Measurements from ENCODE around the gene ASH1L. TPM values are rescaled to one million over a fixed set of nuclear protein-coding genes. Genes with fewer than 3 reads are reported as not detected.
"Not testable (repeated sequence)": the region's sequence is repeated elsewhere in the genome, so short reads cannot be mapped to it uniquely, and the experiment has no call there.

ASH1L gene
- total RNA-seq, 1 donor from 2014 or later = 45.2 TPM

DNA sequence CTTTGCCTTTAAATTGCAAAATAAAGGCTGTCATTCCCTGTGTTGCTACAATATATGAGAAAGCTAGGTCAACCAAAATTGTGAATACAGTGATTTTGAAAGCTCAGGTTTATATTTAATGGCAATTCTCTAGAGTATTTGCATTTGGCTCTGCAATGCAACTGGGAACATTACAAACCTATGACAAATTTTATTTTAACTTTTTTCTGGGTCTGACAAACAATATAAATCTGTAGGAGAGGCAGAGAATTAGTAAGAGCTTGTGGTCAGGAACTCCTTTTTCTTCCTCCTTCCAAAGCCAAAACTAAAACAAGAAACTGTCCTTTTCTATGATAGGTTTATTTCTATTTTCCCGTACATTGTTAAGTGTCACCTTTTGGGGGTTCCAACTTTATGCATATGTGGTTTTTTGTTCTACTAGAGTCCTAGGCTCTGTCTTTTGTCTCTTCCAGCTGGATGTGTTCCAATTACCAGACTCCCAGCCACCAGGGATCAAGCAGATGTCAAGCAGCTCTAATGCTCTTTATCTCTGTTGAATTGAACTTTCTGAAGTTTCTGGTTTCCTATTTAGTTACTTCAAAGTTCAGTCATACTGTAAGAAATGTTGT, 106.9 kb downstream of the ASH1L start:
- intact Hi-C loops (cut with micrococcal nuclease) = no loop called here

DNA sequence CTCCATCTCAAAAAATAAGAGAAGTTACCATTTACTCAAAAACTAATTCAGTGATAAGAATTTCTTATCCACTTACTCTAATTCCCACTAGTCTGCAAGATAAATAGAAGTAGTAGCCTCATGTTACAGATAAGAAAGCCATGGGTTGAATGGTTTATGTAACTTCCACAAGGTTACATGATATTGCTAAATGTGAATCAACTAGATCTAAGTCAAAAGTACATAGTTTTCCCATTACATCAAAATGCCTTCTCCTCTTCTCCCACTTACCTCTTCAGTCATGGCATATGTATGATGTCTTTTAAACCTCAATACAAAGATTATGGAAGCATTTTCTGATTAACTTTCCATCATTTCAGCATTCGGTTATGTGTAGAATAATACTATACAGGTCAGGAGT, 108.5 kb downstream of the ASH1L start:
- intact Hi-C loops (cut with micrococcal nuclease) = no loop called here

- intact Hi-C loops (cut with micrococcal nuclease) = no loop called here
Observed at GRCh38 chr1:155453141-155453540, 109.5 kb downstream of the ASH1L start.

DNA sequence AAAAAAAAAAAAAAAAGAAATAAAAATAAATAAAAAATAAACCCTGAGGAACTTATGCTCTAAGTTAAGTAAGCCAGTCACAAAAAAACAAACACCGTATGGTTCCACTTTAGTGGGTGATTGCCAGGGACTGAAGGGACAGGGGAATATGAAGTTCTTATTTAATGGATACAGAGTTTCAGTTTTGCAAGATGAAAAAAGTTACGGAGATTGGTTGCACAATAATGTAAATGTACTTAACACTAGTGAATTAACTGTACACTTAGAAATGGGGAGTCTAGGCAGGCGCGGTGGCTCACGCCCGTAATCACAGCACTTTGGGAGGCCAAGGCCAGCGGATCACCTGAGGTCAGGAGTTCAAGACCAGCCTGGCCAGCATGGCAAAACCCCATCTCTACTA, 111.4 kb downstream of the ASH1L start:
- intact Hi-C loops (cut with micrococcal nuclease) = no loop called here

DNA sequence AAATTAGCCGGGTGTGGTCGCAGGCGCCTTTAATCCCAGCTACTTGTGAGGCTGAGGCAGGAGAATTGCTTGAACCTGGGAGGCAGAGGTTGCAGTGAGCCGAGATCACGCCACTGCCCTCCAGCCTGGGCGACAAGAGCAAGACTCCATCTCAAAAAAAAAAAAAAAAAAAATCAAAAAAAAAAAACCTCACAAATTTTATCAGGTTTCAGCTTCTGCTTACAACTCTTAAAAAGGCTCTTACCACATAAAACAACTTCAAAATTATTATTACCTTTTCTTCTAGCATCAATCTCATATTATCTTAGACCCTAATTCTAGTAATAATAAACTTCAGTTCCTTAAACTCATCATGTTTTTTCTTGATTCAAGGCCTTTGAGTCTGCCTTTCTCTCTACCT, 120.2 kb downstream of the ASH1L start:
- intact Hi-C loops (cut with micrococcal nuclease) = not testable (repeated sequence)

- intact Hi-C loops (cut with micrococcal nuclease) = no loop called here
Observed at GRCh38 chr1:155437405-155437804, 125.2 kb downstream of the ASH1L start.

GRCh38 chr1:155433831-155434389, 128.7 kb downstream of the ASH1L start:
- intact Hi-C loops (cut with micrococcal nuclease) = not testable (repeated sequence)

- intact Hi-C loops (cut with micrococcal nuclease) = not testable (repeated sequence)
Observed at GRCh38 chr1:155433128-155433830, 129.3 kb downstream of the ASH1L start.

DNA sequence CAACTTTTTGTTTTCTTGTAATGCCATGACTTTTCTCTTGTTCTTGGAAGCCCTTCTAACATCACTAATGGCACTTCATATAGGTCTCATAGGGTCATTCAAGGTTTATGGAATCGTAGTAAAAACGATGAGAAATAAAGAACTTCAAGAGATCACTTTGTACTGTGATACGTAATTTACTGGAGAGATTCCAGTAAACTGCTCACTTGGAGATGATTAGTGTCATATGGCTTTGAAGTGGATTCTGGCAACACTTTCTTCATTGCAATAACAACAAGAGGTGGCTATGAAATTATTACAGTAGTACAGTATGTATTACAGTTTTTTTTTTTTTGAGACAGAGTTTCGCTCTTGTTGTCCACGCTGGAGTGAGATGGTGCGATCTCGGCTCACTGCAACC, 138.5 kb downstream of the ASH1L start:
- intact Hi-C loops (cut with micrococcal nuclease) = no loop called here

DNA sequence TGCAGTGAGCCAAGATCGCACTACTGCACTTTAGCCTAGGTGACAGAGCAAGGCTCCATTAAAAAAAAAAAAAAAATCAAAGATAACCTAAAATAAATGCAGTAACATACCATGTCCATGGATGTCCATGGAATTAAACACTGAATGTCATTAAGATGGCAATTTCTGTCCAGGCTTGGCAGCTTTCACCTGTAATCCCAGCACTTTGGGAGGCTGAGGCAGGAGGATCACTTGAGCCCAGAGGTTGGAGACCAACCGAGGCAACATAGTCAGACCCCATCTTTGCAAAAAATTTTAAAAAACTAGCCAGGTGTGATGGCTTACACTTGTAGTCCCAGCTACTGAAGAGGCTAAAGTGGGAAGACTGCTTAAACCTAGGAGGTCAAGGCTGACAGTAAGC, 141.8 kb downstream of the ASH1L start:
- intact Hi-C loops (cut with micrococcal nuclease) = no loop called here

DNA sequence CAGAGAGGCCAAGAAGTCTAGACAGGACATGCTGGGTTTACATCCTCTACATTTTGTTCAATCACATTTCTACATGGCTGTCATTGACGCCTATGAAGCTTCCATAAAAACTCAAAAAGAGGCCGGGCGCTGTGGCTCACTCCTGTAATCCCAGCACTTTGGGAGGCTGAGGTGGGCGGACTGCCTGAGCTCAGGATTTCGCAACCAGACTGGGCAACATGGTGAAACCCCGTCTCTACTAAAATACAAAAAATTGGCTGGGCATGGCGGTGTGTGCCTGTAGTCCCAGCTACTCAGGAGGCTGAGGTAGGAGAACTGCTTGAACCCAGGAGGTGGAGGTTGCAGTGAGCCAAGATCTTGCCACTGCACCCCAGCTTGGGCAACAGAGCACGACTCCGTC, 150.8 kb downstream of the ASH1L start:
- intact Hi-C loops (cut with micrococcal nuclease) = not testable (repeated sequence)

DNA sequence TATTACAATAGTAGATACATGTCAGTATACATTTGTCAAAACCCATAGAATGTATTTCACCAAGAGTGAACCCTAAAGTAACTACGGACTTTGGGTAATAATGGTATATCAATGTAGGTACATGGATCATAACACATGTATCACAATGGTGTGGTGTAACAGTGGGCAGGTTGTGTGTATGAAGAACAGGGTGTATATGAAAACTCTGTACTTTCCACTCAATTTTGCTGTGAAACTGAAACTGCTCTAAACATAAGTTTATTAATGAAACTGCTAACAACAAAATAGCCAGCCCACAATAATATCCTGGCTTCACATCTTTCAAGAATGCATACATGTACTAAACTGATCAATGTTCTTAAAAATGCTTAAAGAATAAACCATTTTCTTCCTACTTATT, 151.7 kb downstream of the ASH1L start:
- intact Hi-C loops (cut with micrococcal nuclease) = no loop called here

GRCh38 chr1:155396874-155397476, 165.6 kb downstream of the ASH1L start:
- intact Hi-C loops (cut with micrococcal nuclease) = no loop called here

DNA sequence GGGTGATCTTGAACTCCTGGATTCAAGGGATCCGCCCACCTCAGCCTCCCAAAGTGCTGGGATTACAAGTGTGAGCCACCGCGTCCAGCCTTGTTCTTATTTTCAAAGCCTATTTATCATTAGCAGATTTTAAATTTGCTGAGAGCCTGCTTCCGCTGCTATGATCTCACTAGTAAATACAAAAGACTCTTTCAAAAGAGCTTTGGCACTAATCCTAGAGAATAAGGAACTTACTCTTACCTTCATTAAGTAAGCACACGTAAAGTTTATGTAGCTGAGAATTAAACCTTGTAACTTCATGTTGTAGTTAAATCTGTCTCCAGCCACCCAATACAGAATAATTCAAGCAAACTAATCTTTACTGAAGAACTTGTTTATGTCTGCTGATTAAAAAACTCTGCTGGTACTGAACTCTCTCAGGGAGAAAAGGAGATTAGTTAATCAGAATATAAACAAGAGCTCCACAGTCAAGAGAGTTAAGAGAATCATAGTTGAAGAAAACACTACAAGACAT, 169.6 kb downstream of the ASH1L start:
- intact Hi-C loops (cut with micrococcal nuclease) = no loop called here

- intact Hi-C loops (cut with micrococcal nuclease) = no loop called here
Observed at GRCh38 chr1:155389826-155390225, 172.8 kb downstream of the ASH1L start.

DNA sequence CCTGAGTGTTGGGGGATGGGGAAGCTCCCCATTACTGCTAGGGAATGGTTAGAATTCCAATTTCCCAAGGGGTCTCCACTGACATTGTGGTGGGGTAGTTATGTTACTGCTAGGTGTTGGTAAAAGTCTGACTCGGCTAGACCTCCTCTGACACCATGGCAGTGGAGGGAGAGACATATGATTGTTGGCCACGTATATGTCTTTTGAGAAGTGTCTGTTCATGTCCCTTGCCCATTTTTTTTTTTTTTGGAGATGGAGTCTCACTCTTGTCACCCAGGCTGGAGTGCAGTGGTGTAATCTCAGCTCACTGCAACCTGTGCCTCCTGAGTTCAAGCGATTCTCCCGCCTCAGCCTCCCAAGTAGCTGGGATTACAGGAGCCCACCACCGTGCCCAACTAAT, 176.8 kb downstream of the ASH1L start:
- intact Hi-C loops (cut with micrococcal nuclease) = not testable (repeated sequence)

- intact Hi-C loops (cut with micrococcal nuclease) = no loop called here
Observed at GRCh38 chr1:155383406-155383805, 179.2 kb downstream of the ASH1L start.

DNA sequence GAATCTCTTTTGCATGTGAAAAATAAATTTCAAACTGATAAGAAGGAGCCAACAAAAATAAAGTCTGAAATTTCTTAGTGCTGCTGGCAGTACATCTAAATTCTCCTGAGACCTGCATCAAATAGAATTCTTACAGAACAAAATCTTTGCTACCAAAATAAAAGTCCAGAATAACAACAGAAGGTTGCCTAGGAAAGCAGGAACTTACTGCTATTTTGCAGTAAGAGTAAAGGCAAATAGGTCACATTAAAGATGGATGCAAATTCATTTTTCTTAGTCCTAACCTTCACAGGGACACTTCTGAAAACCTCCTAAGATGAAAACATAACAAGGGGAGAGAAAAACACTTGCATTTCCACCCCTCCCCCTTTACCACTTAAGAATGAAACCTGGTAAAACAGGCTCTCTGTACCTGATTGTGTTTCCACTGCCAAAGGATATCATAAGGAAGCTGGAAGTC, 182.9 kb downstream of the ASH1L start:
- intact Hi-C loops (cut with micrococcal nuclease) = no loop called here

DNA sequence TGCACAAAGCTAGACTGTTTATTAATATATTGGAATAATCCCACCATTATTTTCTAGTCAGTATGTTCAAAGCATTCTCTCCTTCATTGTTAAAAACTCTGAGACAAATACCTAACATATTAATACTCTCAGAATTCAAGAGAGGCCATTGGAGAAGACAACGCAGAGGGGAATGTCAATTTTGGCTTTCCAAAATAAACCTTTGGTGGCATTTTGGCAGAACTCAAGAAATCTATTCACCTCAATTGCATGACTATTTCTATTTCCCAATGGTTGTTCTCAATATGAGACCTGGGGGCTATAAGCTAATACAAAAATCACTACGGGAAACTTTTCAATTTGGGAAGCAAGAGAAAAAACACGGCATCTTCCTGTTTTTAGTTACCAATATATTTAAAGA, 183.4 kb downstream of the ASH1L start:
- intact Hi-C loops (cut with micrococcal nuclease) = no loop called here

- intact Hi-C loops (cut with micrococcal nuclease) = no loop called here
Observed at GRCh38 chr1:155360051-155360450, 202.6 kb downstream of the ASH1L start.

- intact Hi-C loops (cut with micrococcal nuclease) = no loop called here
Observed at GRCh38 chr1:155352631-155353030, 210.0 kb downstream of the ASH1L start.

GRCh38 chr1:155342842-155343241, 219.8 kb downstream of the ASH1L start:
- intact Hi-C loops (cut with micrococcal nuclease) = no loop called here

All from T-helper 2 cell treated with Interferon-gamma antibody and Interleukin-4, amounts not matched to agents 100 ng/mL and 5 ng/mL, for 36 hours (primary cell).